Fibroblast of pulmonary artery (primary cell): Measurements from ENCODE around the gene PLPPR3.
"Not testable (repeated sequence)": the region's sequence is repeated elsewhere in the genome, so short reads cannot be mapped to it uniquely, and the experiment has no call there.

Experiments
- DNase-seq: peaks from one replicate; pipeline ENCODE4 v3.0.0-alpha.2; 2010; ENCODE audit warnings: low read depth
- H3K4me3 ChIP-seq: replicated peaks from 2 replicates; pipeline ENCODE4 v1.5.1; 2011; ENCODE audit warnings: low read depth, mild to moderate bottlenecking, control low read depth, low read length, moderate library complexity
- TF ChIP-seq, protein P1 (sequence below): IDR thresholded peaks from 2 replicates; pipeline ENCODE4 v1.5.1; 2011; ENCODE audit warnings: mild to moderate bottlenecking, control low read depth, low read length, inconsistent platforms; ENCODE audit errors: missing control alignments

The PLPPR3 gene

DNA sequence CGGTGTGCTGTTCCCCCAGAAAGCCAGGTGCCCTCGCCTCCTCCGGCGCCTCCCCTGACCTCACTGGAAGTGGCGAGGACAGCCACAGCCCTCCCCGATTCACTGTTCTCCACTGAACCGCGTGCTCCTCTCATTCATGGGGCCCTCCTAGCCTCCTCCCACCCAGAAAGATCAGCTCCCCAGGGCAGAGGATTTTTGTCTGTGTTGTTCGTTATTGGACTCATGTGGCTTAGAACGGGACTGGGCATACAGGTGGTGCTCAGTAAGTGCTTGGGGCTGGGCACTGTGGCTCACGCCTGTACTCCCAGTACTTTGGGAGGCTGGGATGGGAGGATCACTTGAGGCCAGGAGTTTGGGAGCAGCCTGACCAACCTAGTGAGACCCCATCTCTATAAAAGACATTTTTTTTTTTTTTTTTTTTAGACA is 22.8 kb upstream of the PLPPR3 start:
- DNase-seq, result no peak
- TF ChIP-seq, protein P1, sequence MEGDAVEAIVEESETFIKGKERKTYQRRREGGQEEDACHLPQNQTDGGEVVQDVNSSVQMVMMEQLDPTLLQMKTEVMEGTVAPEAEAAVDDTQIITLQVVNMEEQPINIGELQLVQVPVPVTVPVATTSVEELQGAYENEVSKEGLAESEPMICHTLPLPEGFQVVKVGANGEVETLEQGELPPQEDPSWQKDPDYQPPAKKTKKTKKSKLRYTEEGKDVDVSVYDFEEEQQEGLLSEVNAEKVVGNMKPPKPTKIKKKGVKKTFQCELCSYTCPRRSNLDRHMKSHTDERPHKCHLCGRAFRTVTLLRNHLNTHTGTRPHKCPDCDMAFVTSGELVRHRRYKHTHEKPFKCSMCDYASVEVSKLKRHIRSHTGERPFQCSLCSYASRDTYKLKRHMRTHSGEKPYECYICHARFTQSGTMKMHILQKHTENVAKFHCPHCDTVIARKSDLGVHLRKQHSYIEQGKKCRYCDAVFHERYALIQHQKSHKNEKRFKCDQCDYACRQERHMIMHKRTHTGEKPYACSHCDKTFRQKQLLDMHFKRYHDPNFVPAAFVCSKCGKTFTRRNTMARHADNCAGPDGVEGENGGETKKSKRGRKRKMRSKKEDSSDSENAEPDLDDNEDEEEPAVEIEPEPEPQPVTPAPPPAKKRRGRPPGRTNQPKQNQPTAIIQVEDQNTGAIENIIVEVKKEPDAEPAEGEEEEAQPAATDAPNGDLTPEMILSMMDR, result no peak
- no peak overlapping the region for H3K4me3 ChIP-seq

DNA sequence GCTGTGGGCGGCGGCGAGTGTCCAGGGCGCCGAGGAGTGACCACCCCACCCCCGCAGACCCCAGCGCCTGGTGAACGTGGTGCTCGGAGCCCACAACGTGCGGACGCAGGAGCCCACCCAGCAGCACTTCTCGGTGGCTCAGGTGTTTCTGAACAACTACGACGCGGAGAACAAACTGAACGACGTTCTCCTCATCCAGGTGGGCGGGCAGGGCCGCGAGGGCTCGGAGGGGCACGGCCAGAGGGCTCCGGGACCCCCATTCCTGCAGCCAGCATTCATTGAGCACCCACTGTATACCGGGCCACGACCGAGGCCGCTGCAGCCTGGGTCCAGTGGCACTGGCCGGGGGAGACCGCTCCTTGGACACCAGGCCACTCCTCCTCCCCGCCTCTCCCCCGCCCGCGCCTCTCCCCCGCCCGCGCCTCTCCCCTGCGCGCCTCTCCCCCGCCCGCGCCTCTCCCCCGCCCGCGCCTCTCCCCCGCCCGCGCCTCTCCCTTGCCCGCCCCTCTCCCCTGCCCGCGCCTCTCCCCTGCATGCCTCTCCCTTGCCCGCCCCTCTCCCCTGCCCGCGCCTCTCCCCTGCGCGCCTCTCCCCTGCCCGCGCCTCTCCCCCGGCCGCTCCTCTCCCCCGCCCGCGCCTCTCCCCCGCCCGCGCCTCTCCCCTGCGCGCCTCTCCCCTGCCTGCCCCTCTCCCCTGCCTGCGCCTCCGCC is 22.2 kb upstream of the PLPPR3 start:
- TF ChIP-seq, protein P1, result no peak
- no peak overlapping the region for H3K4me3 ChIP-seq
- DNase-seq, result no peak

DNA sequence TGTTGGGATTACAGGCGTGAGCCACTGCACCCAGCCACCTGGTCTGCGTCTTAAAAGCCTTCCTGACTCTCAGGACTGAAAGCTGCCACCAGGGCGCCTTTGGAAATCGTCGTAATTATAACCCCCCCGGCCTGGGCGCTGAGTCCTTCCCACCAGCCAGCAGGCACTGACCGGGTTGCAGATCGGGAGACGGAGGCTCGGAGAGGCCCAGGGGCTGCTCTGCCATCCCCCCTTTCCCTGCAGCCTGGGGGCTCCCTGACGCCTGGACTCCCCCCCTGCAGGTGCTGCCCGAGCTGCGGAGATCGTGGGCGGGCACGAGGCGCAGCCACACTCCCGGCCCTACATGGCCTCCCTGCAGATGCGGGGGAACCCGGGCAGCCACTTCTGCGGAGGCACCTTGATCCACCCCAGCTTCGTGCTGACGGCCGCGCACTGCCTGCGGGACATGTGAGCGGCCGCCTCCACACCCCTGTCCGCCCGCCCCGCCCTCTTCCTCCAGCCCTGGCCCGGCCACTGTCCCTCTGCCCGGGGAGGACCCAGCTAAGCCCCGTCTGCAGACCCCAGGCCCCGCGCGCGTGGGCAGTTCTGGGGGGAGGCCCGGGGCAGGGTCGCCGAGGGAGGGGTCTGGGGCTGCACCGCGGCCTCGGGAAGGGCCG is 21.6 kb upstream of the PLPPR3 start:
- no peak for DNase-seq
- TF ChIP-seq, protein P1, result no peak
- H3K4me3 ChIP-seq, result no peak overlapping the region

DNA sequence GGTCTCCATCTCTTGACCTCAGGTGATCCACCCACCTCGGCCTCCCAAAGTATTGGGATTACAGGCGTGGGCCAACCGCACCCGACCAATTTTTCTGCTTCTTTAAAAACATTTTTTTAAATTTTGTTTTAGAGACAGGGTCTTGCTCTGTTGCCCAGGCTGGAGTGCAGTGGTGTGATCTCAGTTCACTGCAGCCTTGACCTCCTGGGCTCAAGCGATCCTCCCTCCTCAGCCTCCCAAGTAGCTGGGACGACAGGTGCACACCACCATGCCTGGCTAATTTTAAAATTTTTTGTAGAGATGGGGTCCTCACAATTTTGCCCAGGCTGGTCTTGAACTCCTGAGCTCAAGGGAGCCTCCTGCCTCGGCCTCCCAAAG is 21.0 kb upstream of the PLPPR3 start:
- not testable (repeated sequence) for DNase-seq, H3K4me3 ChIP-seq

DNA sequence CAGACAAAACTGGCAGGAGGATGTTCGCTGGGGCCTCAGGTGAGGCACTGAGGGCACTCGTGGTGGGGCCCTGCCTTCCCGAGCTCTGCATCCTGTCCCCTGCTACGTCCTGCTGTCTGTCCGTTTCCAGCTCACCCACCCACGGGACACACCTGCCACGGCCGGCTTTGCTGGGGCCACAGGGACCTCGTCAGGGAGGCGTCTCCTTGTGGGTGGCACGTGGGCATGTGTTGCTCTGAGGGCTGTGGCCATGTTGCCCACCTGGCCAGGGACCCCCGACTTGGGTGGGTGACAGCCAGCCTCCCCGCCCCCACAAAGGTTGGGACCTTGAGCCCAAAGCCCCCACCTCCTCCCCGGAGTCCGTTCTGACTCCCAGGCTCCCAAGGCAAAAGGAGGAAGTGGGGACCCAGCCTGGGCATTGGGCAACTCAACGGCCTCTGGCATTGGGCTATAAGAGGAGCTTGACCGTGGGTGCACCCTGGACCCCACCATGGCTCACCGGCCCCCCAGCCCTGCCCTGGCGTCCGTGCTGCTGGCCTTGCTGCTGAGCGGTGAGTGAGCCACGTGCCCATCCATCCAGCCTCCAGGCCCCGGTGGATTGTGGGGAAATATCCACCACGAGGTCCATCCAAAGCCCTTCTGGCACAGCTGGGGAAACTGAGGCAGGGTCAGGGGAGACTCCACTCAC is 18.9 kb upstream of the PLPPR3 start, which contains the start of gene PRTN3:
Gene PRTN3 (plus strand): TSS at position 481 of the 688 bp plus-strand sequence. CDS start 10 bp downstream, at position 491.
- TF ChIP-seq, protein P1, result no peak
- DNase-seq, result no peak
- no peak within 1 kb of the TSS for H3K4me3 ChIP-seq

DNA sequence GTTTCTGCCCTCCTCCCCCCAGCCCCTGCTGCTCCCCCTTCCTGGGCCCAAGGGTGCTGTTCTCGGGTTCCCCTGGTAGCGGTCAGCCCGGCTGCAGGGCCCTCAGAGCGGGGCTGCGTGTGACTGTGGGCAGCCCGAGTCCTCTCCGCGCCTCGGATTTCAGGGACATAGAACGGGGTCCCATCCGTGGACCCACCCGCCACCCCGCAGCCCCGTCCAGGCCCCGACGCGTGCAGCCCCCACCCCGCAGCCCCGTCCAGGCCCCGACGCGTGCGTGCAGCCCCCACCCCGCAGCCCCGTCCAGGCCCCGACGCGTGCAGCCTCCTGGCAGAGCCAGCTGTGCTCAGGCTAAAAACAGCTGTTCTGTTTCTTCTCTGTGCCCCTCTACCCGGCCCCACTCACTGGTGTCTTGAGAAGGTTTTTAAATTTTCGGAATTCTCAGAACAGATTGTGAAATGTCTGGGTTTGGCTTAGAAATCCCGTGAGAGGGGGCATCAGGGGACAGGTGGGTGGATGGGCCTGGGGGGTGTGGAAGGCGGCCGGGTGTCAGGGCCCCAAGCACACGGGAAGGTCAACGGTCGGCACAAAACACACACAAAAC is 13.6 kb upstream of the PLPPR3 start:
- no peak for DNase-seq
- TF ChIP-seq, protein P1, result no peak
- no peak overlapping the region for H3K4me3 ChIP-seq

DNA sequence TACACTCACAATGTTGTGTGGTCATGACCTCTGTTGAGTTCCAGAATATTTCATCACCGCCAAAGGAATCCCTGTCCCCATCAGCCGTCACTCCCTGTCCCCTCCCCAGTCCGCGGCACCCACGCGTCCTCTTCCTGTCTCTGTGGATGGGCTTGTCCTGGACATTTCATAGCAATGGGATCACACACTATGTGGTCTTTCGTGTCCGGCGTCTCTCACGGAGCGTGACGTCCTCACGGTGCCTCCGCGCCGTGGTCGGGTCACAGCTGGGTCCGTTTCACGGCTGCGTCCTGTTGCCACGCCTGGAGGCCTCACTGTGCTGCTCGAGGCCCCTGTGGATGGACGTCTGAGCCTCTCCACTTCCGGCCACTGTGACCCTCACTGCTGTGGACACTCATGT is 12.5 kb upstream of the PLPPR3 start:
- no peak for DNase-seq
- TF ChIP-seq, protein P1, result no peak
- no peak overlapping the region for H3K4me3 ChIP-seq
